ENCODE measurements around the gene PHLDB2.

GRCh38 chr3:111967068-111967467, 108.0 kb downstream of the PHLDB2 start:
- no peak for TF ChIP-seq TAF1 (IDR thresholded peaks at IDR 0.05; ENCODE audit: low read depth, low read length)
- TF ChIP-seq POLR2A (IDR thresholded peaks at IDR 0.05; ENCODE audit: low read depth, low read length) = no peak
- TF ChIP-seq POU2F2 (IDR thresholded peaks at IDR 0.05; ENCODE audit: low read depth, low read length) = no peak

Data from GM12891 (cell line).